ENCODE measurements around the gene IPO5. TPM values are rescaled to one million over a fixed set of nuclear protein-coding genes. Genes with fewer than 3 reads are reported as not detected.

Gene IPO5
- 100 to 1,000 TPM; 201 to 214 TPM for total RNA-seq

- Mint-ChIP-seq H3K4me1 (ENCODE audit: low read depth) (no peaks in the 10 kb centered on the region), H3K36me3 (peaks cover 2% of the 10 kb centered on the region), H3K4me3 (no peak within 1 kb of the TSS), H3K27me3 (peaks cover 3% of the 10 kb centered on the region), H3K9me3 (peaks cover 2% of the 10 kb centered on the region), H3K27ac (no peak within 1 kb of the TSS)
- intact Hi-C loops (cut with micrococcal nuclease) = no loop called here
- POLR2A ChIA-PET = no interaction called here
- no peak for DNase-seq
- CTCF ChIA-PET = interaction anchor here (0.5 kb wide), 1 partner anchor 36 kb away, joined by 3 read pairs; no protein-coding TSS in a partner anchor
These were observed at the start of gene IPO5 for GRCh38 chr13:97953376-97953970. IPO5 (plus strand) TSS chr13:97953675; CDS start chr13:97976697, 23,022 bp downstream.

- intact Hi-C loops (cut with micrococcal nuclease) = no loop called here
- no peaks in the 10 kb centered on the region for H3K4me1 Mint-ChIP-seq (ENCODE audit: low read depth)
- no peak overlapping the region for H3K4me3 Mint-ChIP-seq
- H3K27ac Mint-ChIP-seq = no peak overlapping the region
- no peaks in the 10 kb centered on the region for H3K36me3 Mint-ChIP-seq
- ChIA-PET CTCF (interaction anchor here (1.1 kb wide), 1 partner anchor 8 kb away, joined by 4 read pairs; no protein-coding TSS in a partner anchor), POLR2A (no interaction called here)
- no peak for DNase-seq
- no peaks in the 10 kb centered on the region for H3K9me3 Mint-ChIP-seq
- peaks cover 7% of the 10 kb centered on the region for H3K27me3 Mint-ChIP-seq
These were observed 49.4 kb upstream of the IPO5 start for GRCh38 chr13:97904059-97904458.

- Mint-ChIP-seq H3K9me3 (no peaks in the 10 kb centered on the region), H3K27ac (no peak overlapping the region), H3K36me3 (no peaks in the 10 kb centered on the region), H3K27me3 (peaks cover 12% of the 10 kb centered on the region), H3K4me1 (ENCODE audit: low read depth) (no peaks in the 10 kb centered on the region), H3K4me3 (no peak overlapping the region)
- intact Hi-C loops (cut with micrococcal nuclease) = no loop called here
- ChIA-PET POLR2A (no interaction called here), CTCF (no interaction called here)
- no peak for DNase-seq
These were observed 48.0 kb upstream of the IPO5 start for GRCh38 chr13:97905517-97905916.

- intact Hi-C loops (cut with micrococcal nuclease) = no loop called here
- Mint-ChIP-seq H3K27ac (no peak overlapping the region), H3K4me1 (ENCODE audit: low read depth) (no peaks in the 10 kb centered on the region), H3K4me3 (no peak overlapping the region), H3K36me3 (no peaks in the 10 kb centered on the region), H3K9me3 (peaks cover 12% of the 10 kb centered on the region), H3K27me3 (peaks cover 16% of the 10 kb centered on the region)
- CTCF ChIA-PET = interaction anchor here (1.3 to 2.7 kb wide), 2 partner anchors 8 to 54 kb away, joined by 4 to 17 read pairs; no protein-coding TSS in a partner anchor
- POLR2A ChIA-PET = no interaction called here
- DNase-seq = peak; percentile 38
These were observed 42.0 kb upstream of the IPO5 start for GRCh38 chr13:97911311-97912138.

GRCh38 chr13:97912139-97912535 is 41.3 kb upstream of the IPO5 start:
- intact Hi-C loops (cut with micrococcal nuclease) = no loop called here
- Mint-ChIP-seq H3K4me3 (no peak overlapping the region), H3K36me3 (no peaks in the 10 kb centered on the region), H3K27me3 (peaks cover 14% of the 10 kb centered on the region), H3K27ac (no peak overlapping the region), H3K9me3 (peaks cover 14% of the 10 kb centered on the region), H3K4me1 (ENCODE audit: low read depth) (no peaks in the 10 kb centered on the region)
- ChIA-PET POLR2A (no interaction called here), CTCF (interaction anchor here (1.3 to 2.7 kb wide), 2 partner anchors 9 to 55 kb away, joined by 4 to 17 read pairs; no protein-coding TSS in a partner anchor)
- no peak for DNase-seq

GRCh38 chr13:97913206-97913605 is 40.3 kb upstream of the IPO5 start:
- POLR2A ChIA-PET = no interaction called here
- DNase-seq = no peak
- H3K4me1 Mint-ChIP-seq (ENCODE audit: low read depth) = no peaks in the 10 kb centered on the region
- H3K27me3 Mint-ChIP-seq = peaks cover 10% of the 10 kb centered on the region
- intact Hi-C loops (cut with micrococcal nuclease) = no loop called here
- H3K27ac Mint-ChIP-seq = no peak overlapping the region
- CTCF ChIA-PET = interaction anchor here (0.6 to 2.7 kb wide), 2 partner anchors 56 to 94 kb away, joined by 4 to 17 read pairs; no protein-coding TSS in a partner anchor
- no peak overlapping the region for H3K4me3 Mint-ChIP-seq
- peaks cover 14% of the 10 kb centered on the region for H3K9me3 Mint-ChIP-seq
- no peaks in the 10 kb centered on the region for H3K36me3 Mint-ChIP-seq

GRCh38 chr13:97914540-97914939 is 38.9 kb upstream of the IPO5 start:
- ChIA-PET POLR2A (no interaction called here), CTCF (no interaction called here)
- DNase-seq = no peak
- Mint-ChIP-seq H3K27ac (no peak overlapping the region), H3K27me3 (peaks cover 6% of the 10 kb centered on the region), H3K36me3 (no peaks in the 10 kb centered on the region), H3K9me3 (peaks cover 14% of the 10 kb centered on the region), H3K4me1 (ENCODE audit: low read depth) (no peaks in the 10 kb centered on the region), H3K4me3 (no peak overlapping the region)
- intact Hi-C loops (cut with micrococcal nuclease) = no loop called here

- no peak for DNase-seq
- POLR2A ChIA-PET = interaction anchor here (0.5 kb wide), 1 partner anchor 11 kb away, joined by 3 read pairs; no protein-coding TSS in a partner anchor
- Mint-ChIP-seq H3K27ac (no peak overlapping the region), H3K4me3 (no peak overlapping the region), H3K4me1 (ENCODE audit: low read depth) (no peaks in the 10 kb centered on the region), H3K27me3 (peaks cover 1% of the 10 kb centered on the region), H3K9me3 (peaks cover 4% of the 10 kb centered on the region), H3K36me3 (no peaks in the 10 kb centered on the region)
- CTCF ChIA-PET = no interaction called here
- intact Hi-C loops (cut with micrococcal nuclease) = no loop called here
These were observed 32.2 kb upstream of the IPO5 start for GRCh38 chr13:97921176-97921816.

- H3K27ac Mint-ChIP-seq = no peak overlapping the region
- ChIA-PET CTCF (interaction anchor here (1.0 to 1.2 kb wide), 2 partner anchors 128 to 297 kb away, joined by 3 to 4 read pairs; no protein-coding TSS in a partner anchor), POLR2A (no interaction called here)
- intact Hi-C loops (cut with micrococcal nuclease) = no loop called here
- no peak for DNase-seq
- no peak overlapping the region for H3K4me3 Mint-ChIP-seq
- H3K4me1 Mint-ChIP-seq (ENCODE audit: low read depth) = no peaks in the 10 kb centered on the region
- H3K9me3 Mint-ChIP-seq = no peaks in the 10 kb centered on the region
- no peaks in the 10 kb centered on the region for H3K36me3 Mint-ChIP-seq
- peaks cover 8% of the 10 kb centered on the region for H3K27me3 Mint-ChIP-seq
These were observed 25.2 kb upstream of the IPO5 start for GRCh38 chr13:97928301-97928700.

- H3K4me3 Mint-ChIP-seq = no peak overlapping the region
- no peaks in the 10 kb centered on the region for H3K4me1 Mint-ChIP-seq (ENCODE audit: low read depth)
- ChIA-PET POLR2A (interaction anchor here (0.6 kb wide), 1 partner anchor 11 kb away, joined by 3 read pairs; no protein-coding TSS in a partner anchor), CTCF (no interaction called here)
- no peak overlapping the region for H3K27ac Mint-ChIP-seq
- H3K9me3 Mint-ChIP-seq = no peaks in the 10 kb centered on the region
- no peak for DNase-seq
- no peaks in the 10 kb centered on the region for H3K36me3 Mint-ChIP-seq
- H3K27me3 Mint-ChIP-seq = peaks cover 10% of the 10 kb centered on the region
- intact Hi-C loops (cut with micrococcal nuclease) = no loop called here
These were observed 21.4 kb upstream of the IPO5 start for GRCh38 chr13:97932036-97932435.

GRCh38 chr13:97932647-97933046 is 20.8 kb upstream of the IPO5 start:
- intact Hi-C loops (cut with micrococcal nuclease) = no loop called here
- no peaks in the 10 kb centered on the region for H3K36me3 Mint-ChIP-seq
- CTCF ChIA-PET = no interaction called here
- H3K27me3 Mint-ChIP-seq = peaks cover 10% of the 10 kb centered on the region
- H3K4me1 Mint-ChIP-seq (ENCODE audit: low read depth) = no peaks in the 10 kb centered on the region
- H3K4me3 Mint-ChIP-seq = no peak overlapping the region
- DNase-seq = no peak
- H3K9me3 Mint-ChIP-seq = no peaks in the 10 kb centered on the region
- no peak overlapping the region for H3K27ac Mint-ChIP-seq
- POLR2A ChIA-PET = interaction anchor here (0.6 kb wide), 1 partner anchor 57 kb away, joined by 3 read pairs; no protein-coding TSS in a partner anchor

GRCh38 chr13:97933776-97934175 is 19.7 kb upstream of the IPO5 start:
- POLR2A ChIA-PET = no interaction called here
- no peak for DNase-seq
- no peak overlapping the region for H3K27ac Mint-ChIP-seq
- H3K4me3 Mint-ChIP-seq = no peak overlapping the region
- H3K27me3 Mint-ChIP-seq = peaks cover 15% of the 10 kb centered on the region
- intact Hi-C loops (cut with micrococcal nuclease) = no loop called here
- CTCF ChIA-PET = no interaction called here
- no peaks in the 10 kb centered on the region for H3K9me3 Mint-ChIP-seq
- H3K36me3 Mint-ChIP-seq = no peaks in the 10 kb centered on the region
- H3K4me1 Mint-ChIP-seq (ENCODE audit: low read depth) = no peaks in the 10 kb centered on the region
